Kidney (tissue), 14 donors: ENCODE data around the gene NBEAL2. TPM values are rescaled to one million over a fixed set of nuclear protein-coding genes. Genes with fewer than 3 reads are reported as not detected.

Source experiments
- DNase-seq, 5 donors: peaks; one replicate each; pipeline ENCODE4 v3.0.0-alpha.2; 2013 to 2020
- FAIRE-seq: peaks from 2 replicates; lab custom pipeline; 2012; peaks lifted over from hg19 to GRCh38; lab: Jason Lieb, UNC
- H3K27ac ChIP-seq, 2 donors: one replicate each; pipeline ENCODE4 v1.7.0; 2013; ENCODE audit warnings: low read depth in 2 of 2, low read length in 2 of 2, inconsistent platforms in 1 of 2
- H3K27me3 ChIP-seq: one replicate; pipeline ENCODE4 v1.7.1; 2013; ENCODE audit warnings: low read length, inconsistent platforms; ENCODE audit not compliant: control insufficient read depth, insufficient read depth
- H3K36me3 ChIP-seq, 3 donors: one replicate each; pipeline versions ENCODE4 v1.7.0 to v1.7.1; 2013; ENCODE audit warnings: low read length in 3 of 3, control low read depth in 1 of 3, inconsistent platforms in 1 of 3; ENCODE audit not compliant: insufficient read depth in 3 of 3, control insufficient read depth in 2 of 3
- H3K4me1 ChIP-seq, 3 donors: one replicate each; pipeline versions ENCODE4 v1.7.0 to v1.7.1; 2013; ENCODE audit warnings: low read length in 3 of 3, inconsistent platforms in 1 of 3, low read depth in 1 of 3; ENCODE audit not compliant: control insufficient read depth in 2 of 3, insufficient read depth in 2 of 3
- H3K4me3 ChIP-seq, 3 donors: one replicate each; pipeline versions ENCODE4 v1.7.0 to v1.8.1; 2013; ENCODE audit warnings: low read length in 3 of 3, control low read depth in 1 of 3, inconsistent platforms in 1 of 3
- H3K9ac ChIP-seq, 3 donors: one replicate each; pipeline versions ENCODE4 v1.7.0 to v1.7.1; 2013; ENCODE audit warnings: low read length in 3 of 3, control low read depth in 1 of 3, inconsistent platforms in 1 of 3
- H3K9me3 ChIP-seq, 3 donors: one replicate each; pipeline versions ENCODE4 v1.7.0 to v1.7.1; 2013; ENCODE audit warnings: low read length in 3 of 3, control low read depth in 1 of 3, inconsistent platforms in 1 of 3; ENCODE audit not compliant: control insufficient read depth in 2 of 3, insufficient read depth in 1 of 3
- CTCF ChIP-seq: IDR thresholded peaks from 3 replicates; pipeline ENCODE4 v1.5.1; 2012; ENCODE audit warnings: mild to moderate bottlenecking, moderate library complexity, borderline replicate concordance; ENCODE audit not compliant: insufficient read depth; ENCODE audit errors: extremely low read depth
- intact Hi-C: fragments of 100-400 bp; cut with DNase I; formaldehyde crosslinking; loops from one replicate; pipeline ENCODE4 v1.11.1; 2022
- polyA plus RNA-seq: library from polyadenylated mRNA; stranded (reverse); fragments of 350-450 nt; fragmentation: Illumina TruSeq; extraction: RNeasy Lipid Tissue Mini Kit (QIAGEN cat#74804); gene quantifications from one replicate; pipeline ENCODE4 v1.2.3, GENCODE V29; 2014; ENCODE audit warnings: low read depth, low replicate concordance; ENCODE audit not compliant: insufficient read depth
- total RNA-seq: library from RNA; stranded (reverse); fragmentation: NEBNext Ultra II Directional; extraction: Animal tissue kit (Norgen Biotek cat#: 25700); gene quantifications from one replicate; pipeline ENCODE4 v1.2.1, GENCODE V29; 2021
- donor health status: control.
- donor health status: control.
- donor health status: control.
- donor health status: control.
- donor health status: control.
- donor health status: DM: yes; HTN: yes; CAD: no.
- donor health status: Normal renal cell carcinoma (clear cell type).

The NBEAL2 gene
- total and polyA plus RNA-seq, 2 donors from 2014 or later = 25.7 to 82.8 TPM

- DNase-seq (peak; percentile 74 to 84 (median 82)), FAIRE-seq (no peak)
- H3K4me1 ChIP-seq = peaks cover 0 to 21% (median 0%) of the 10 kb centered on the region in 3 donors
- H3K9ac ChIP-seq = peak overlapping the region in 1 of 3 donors; percentile 63
- TF ChIP-seq CTCF = no peak
- H3K9me3 ChIP-seq = no peaks in the 10 kb centered on the region
- no peaks in the 10 kb centered on the region for H3K36me3 ChIP-seq
- peak overlapping the region; percentile 71 to 76 for H3K27ac ChIP-seq
- H3K4me3 ChIP-seq = no peak overlapping the region
- intact Hi-C loops = no loop called here
- H3K27me3 ChIP-seq = no peaks in the 10 kb centered on the region
These were observed 2.5 kb downstream of the NBEAL2 start for GRCh38 chr3:46981932-46982471.

- Histone ChIP-seq H3K36me3 (no peaks in the 10 kb centered on the region), H3K27me3 (no peaks in the 10 kb centered on the region), H3K27ac (peak overlapping the region; percentile 51 to 65), H3K9ac (peak overlapping the region in 1 of 3 donors; percentile 35), H3K4me3 (no peak overlapping the region), H3K9me3 (no peaks in the 10 kb centered on the region), H3K4me1 (peaks cover 0 to 25% (median 0%) of the 10 kb centered on the region in 3 donors)
- TF ChIP-seq CTCF = no peak
- FAIRE-seq (no peak), DNase-seq (peak in 1 of 5 donors; percentile 35)
- intact Hi-C loops = no loop called here
These were observed 3.1 kb downstream of the NBEAL2 start for GRCh38 chr3:46982546-46982945.

- no peak for TF ChIP-seq CTCF
- DNase-seq (peak in 1 of 5 donors; percentile 62), FAIRE-seq (no peak)
- Histone ChIP-seq H3K27me3 (no peaks in the 10 kb centered on the region), H3K4me1 (peaks cover 0 to 33% (median 0%) of the 10 kb centered on the region in 3 donors), H3K9ac (peak overlapping the region in 1 of 3 donors; percentile 12), H3K27ac (no peak overlapping the region), H3K9me3 (no peaks in the 10 kb centered on the region), H3K4me3 (no peak overlapping the region), H3K36me3 (peaks cover 0 to 2% (median 0%) of the 10 kb centered on the region in 3 donors)
- intact Hi-C loops = no loop called here
These were observed 5.4 kb downstream of the NBEAL2 start for GRCh38 chr3:46984591-46985459.
